GM20000 (cell line): ENCODE measurements around the gene ADGRD1.

Source experiments
- DNase-seq: peaks from one replicate; pipeline ENCODE4 v3.0.0; 2012; ENCODE audit warnings: low spot score
- CTCF ChIP-seq: IDR thresholded peaks from 2 replicates; pipeline ENCODE4 v1.5.1; 2012; ENCODE audit warnings: mild to moderate bottlenecking, control low read depth; ENCODE audit errors: extremely low read depth, missing control alignments

The ADGRD1 gene

GRCh38 chr12:131041216-131041967 lies 87.7 kb downstream of the ADGRD1 start:
- DNase-seq = no peak
- TF ChIP-seq CTCF = no peak

GRCh38 chr12:131041968-131042833 lies 88.5 kb downstream of the ADGRD1 start:
- TF ChIP-seq CTCF = no peak
- DNase-seq = no peak

GRCh38 chr12:131042834-131043245 lies 89.1 kb downstream of the ADGRD1 start:
- TF ChIP-seq CTCF = no peak
- DNase-seq = no peak

- no peak for DNase-seq
- no peak for TF ChIP-seq CTCF
Observed at GRCh38 chr12:131043401-131043871, 89.7 kb downstream of the ADGRD1 start.

GRCh38 chr12:131044136-131044535 lies 90.4 kb downstream of the ADGRD1 start:
- no peak for TF ChIP-seq CTCF
- DNase-seq = no peak

- no peak for TF ChIP-seq CTCF
- no peak for DNase-seq
Observed at GRCh38 chr12:131044760-131045381, 91.2 kb downstream of the ADGRD1 start.
